Fibroblast of villous mesenchyme (primary cell): ENCODE data around the gene TTC7B. TPM values are rescaled to one million over a fixed set of nuclear protein-coding genes. Genes with fewer than 3 reads are reported as not detected.

ENCODE experiments used
- DNase-seq: peaks from one replicate; pipeline ENCODE4 v3.0.0-alpha.2; 2010; ENCODE audit warnings: low read depth
- H3K4me3 ChIP-seq: 2 replicates; pipeline ENCODE4 v1.5.1; 2011; ENCODE audit warnings: low read depth, mild to moderate bottlenecking, low read length
- CTCF ChIP-seq: IDR thresholded peaks from 2 replicates; pipeline ENCODE4 v1.5.1; 2012; ENCODE audit warnings: low read depth, mild to moderate bottlenecking, low read length; ENCODE audit not compliant: insufficient read depth
- total RNA-seq: library from RNA; depleted of rRNA; stranded (reverse); fragments of >200 nt; gene quantifications from 2 replicates; pipeline ENCODE4 v1.2.3, GENCODE V29; 2012

TTC7B gene
- total RNA-seq, 1 donor, result 16.8 TPM

GRCh38 chr14:90617961-90618360 is 198.3 kb downstream of the TTC7B start:
- no peak for TF ChIP-seq CTCF
- no peak overlapping the region for H3K4me3 ChIP-seq
- DNase-seq, result no peak

- H3K4me3 ChIP-seq, result no peak overlapping the region
- no peak for TF ChIP-seq CTCF
- DNase-seq, result peak; percentile 36
These were observed 199.3 kb downstream of the TTC7B start for GRCh38 chr14:90616881-90617280.

- no peak overlapping the region for H3K4me3 ChIP-seq
- no peak for DNase-seq
- TF ChIP-seq CTCF, result no peak
These were observed 199.9 kb downstream of the TTC7B start for GRCh38 chr14:90616313-90616712.

- no peak for TF ChIP-seq CTCF
- H3K4me3 ChIP-seq, result no peak overlapping the region
These were observed 200.6 kb downstream of the TTC7B start for GRCh38 chr14:90615517-90616060.

GRCh38 chr14:90614696-90615516 is 201.3 kb downstream of the TTC7B start:
- TF ChIP-seq CTCF, result no peak
- DNase-seq, result no peak
- H3K4me3 ChIP-seq, result no peak overlapping the region

More at GRCh38 chr14:90615517-90616060, 200.6 kb downstream of the TTC7B start:
- no peak for DNase-seq

GRCh38 chr14:90613997-90614396 is 202.2 kb downstream of the TTC7B start:
- TF ChIP-seq CTCF, result no peak
- no peak overlapping the region for H3K4me3 ChIP-seq
- DNase-seq, result no peak
